ENCODE results near the gene G3BP2.
"Not testable (repeated sequence)": the region's sequence is repeated elsewhere in the genome, so short reads cannot be mapped to it uniquely, and the experiment has no call there.

The G3BP2 gene

GRCh38 chr4:75668596-75668995 is 4.6 kb downstream of the G3BP2 start:
- no peak overlapping the region for H3K4me3 ChIP-seq (ENCODE audit: low read length)
- no peaks in the 10 kb centered on the region for H3K36me3 ChIP-seq (replicated peaks; ENCODE audit: insufficient read depth, low read length)
- no peaks in the 10 kb centered on the region for H3K9me2 ChIP-seq (replicated peaks; ENCODE audit: insufficient read depth, low read length)
- TF ChIP-seq EZH2phosphoT487 (IDR thresholded peaks at IDR 0.05; ENCODE audit: low read length) (no peak), EZH2 (optimal IDR thresholded peaks at IDR 0.05; ENCODE audit: low read depth, low read length) (no peak)
- TF ChIP-seq, protein P1, sequence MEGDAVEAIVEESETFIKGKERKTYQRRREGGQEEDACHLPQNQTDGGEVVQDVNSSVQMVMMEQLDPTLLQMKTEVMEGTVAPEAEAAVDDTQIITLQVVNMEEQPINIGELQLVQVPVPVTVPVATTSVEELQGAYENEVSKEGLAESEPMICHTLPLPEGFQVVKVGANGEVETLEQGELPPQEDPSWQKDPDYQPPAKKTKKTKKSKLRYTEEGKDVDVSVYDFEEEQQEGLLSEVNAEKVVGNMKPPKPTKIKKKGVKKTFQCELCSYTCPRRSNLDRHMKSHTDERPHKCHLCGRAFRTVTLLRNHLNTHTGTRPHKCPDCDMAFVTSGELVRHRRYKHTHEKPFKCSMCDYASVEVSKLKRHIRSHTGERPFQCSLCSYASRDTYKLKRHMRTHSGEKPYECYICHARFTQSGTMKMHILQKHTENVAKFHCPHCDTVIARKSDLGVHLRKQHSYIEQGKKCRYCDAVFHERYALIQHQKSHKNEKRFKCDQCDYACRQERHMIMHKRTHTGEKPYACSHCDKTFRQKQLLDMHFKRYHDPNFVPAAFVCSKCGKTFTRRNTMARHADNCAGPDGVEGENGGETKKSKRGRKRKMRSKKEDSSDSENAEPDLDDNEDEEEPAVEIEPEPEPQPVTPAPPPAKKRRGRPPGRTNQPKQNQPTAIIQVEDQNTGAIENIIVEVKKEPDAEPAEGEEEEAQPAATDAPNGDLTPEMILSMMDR (IDR thresholded peaks at IDR 0.05; ENCODE audit: low read length) = no peak
- H3F3A ChIP-seq (ENCODE audit: insufficient read depth, low read length) = peaks cover 10% of the 10 kb centered on the region
- H3K4me1 ChIP-seq (ENCODE audit: low read length) = peaks cover 16% of the 10 kb centered on the region
- H4K20me1 ChIP-seq (ENCODE audit: insufficient read depth, low read length) = peaks cover 55% of the 10 kb centered on the region
- peaks cover 96% of the 10 kb centered on the region for H3K79me2 ChIP-seq (ENCODE audit: low read length)
- no peak overlapping the region for H3K9ac ChIP-seq (ENCODE audit: low read length)
- no peaks in the 10 kb centered on the region for H3K9me3 ChIP-seq (replicated peaks; ENCODE audit: insufficient read depth, low read length)
- no peak overlapping the region for H3K27ac ChIP-seq (ENCODE audit: low read length)
- no peak overlapping the region for H3K4me2 ChIP-seq (ENCODE audit: low read depth, low read length)
- no peak overlapping the region for H2AFZ ChIP-seq (ENCODE audit: low read length)
- H3K27me3 ChIP-seq (replicated peaks; ENCODE audit: insufficient read depth, low read length) = no peaks in the 10 kb centered on the region
- DNase-seq = no peak

DNA sequence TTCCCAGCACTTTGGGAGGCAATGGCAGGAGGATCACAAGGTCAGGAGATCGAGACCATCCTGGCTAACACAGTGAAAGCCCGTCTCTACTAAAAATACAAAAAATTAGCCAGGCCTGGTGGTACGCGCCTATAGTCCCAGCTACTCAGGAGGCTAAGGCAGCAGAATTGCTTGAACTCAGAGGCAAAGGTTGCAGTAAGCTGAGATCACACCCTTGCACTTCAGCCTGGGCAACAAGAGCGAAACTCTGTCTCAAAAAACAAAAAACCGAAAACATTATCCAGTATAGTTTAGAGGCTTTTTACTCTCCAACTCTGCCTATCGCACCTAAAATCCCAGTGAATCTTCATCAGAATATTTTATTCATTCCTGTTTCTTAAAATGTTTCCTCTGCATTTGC is 5.6 kb downstream of the G3BP2 start:
- not testable (repeated sequence) for H2AFZ ChIP-seq (ENCODE audit: low read length); H3K27me3 ChIP-seq (replicated peaks; ENCODE audit: insufficient read depth, low read length); H3K9ac ChIP-seq (ENCODE audit: low read length); H3K27ac ChIP-seq (ENCODE audit: low read length); H3K4me3 ChIP-seq (ENCODE audit: low read length); H3F3A ChIP-seq (ENCODE audit: insufficient read depth, low read length); H3K4me2 ChIP-seq (ENCODE audit: low read depth, low read length); DNase-seq; H3K9me3 ChIP-seq (replicated peaks; ENCODE audit: insufficient read depth, low read length); H3K36me3 ChIP-seq (replicated peaks; ENCODE audit: insufficient read depth, low read length); H3K9me2 ChIP-seq (replicated peaks; ENCODE audit: insufficient read depth, low read length)
- H3K79me2 ChIP-seq (ENCODE audit: low read length) = peaks cover 100% of the 10 kb centered on the region
- peaks cover 16% of the 10 kb centered on the region for H3K4me1 ChIP-seq (ENCODE audit: low read length)
- H4K20me1 ChIP-seq (ENCODE audit: insufficient read depth, low read length) = peaks cover 61% of the 10 kb centered on the region

GRCh38 chr4:75666299-75666698 is 6.9 kb downstream of the G3BP2 start:
- H3K36me3 ChIP-seq (replicated peaks; ENCODE audit: insufficient read depth, low read length) = peaks cover 4% of the 10 kb centered on the region; the same call in 1 of the 2 replicates
- H3K4me3 ChIP-seq (ENCODE audit: low read length) = no peak overlapping the region
- no peak overlapping the region for H2AFZ ChIP-seq (ENCODE audit: low read length)
- no peak overlapping the region for H3K9ac ChIP-seq (ENCODE audit: low read length)
- H3K79me2 ChIP-seq (ENCODE audit: low read length) = peaks cover 100% of the 10 kb centered on the region
- H3K4me2 ChIP-seq (ENCODE audit: low read depth, low read length) = no peak overlapping the region
- no peaks in the 10 kb centered on the region for H3K27me3 ChIP-seq (replicated peaks; ENCODE audit: insufficient read depth, low read length)
- H3K9me3 ChIP-seq (replicated peaks; ENCODE audit: insufficient read depth, low read length) = no peaks in the 10 kb centered on the region
- no peak for DNase-seq
- no peaks in the 10 kb centered on the region for H3F3A ChIP-seq (ENCODE audit: insufficient read depth, low read length)
- H3K4me1 ChIP-seq (ENCODE audit: low read length) = peaks cover 10% of the 10 kb centered on the region
- H3K27ac ChIP-seq (ENCODE audit: low read length) = no peak overlapping the region
- no peaks in the 10 kb centered on the region for H3K9me2 ChIP-seq (replicated peaks; ENCODE audit: insufficient read depth, low read length)
- no peak for TF ChIP-seq EZH2phosphoT487 (IDR thresholded peaks at IDR 0.05; ENCODE audit: low read length)
- no peak for TF ChIP-seq EZH2 (optimal IDR thresholded peaks at IDR 0.05; ENCODE audit: low read depth, low read length)
- TF ChIP-seq, protein P1 (IDR thresholded peaks at IDR 0.05; ENCODE audit: low read length) = no peak
- H4K20me1 ChIP-seq (ENCODE audit: insufficient read depth, low read length) = peaks cover 58% of the 10 kb centered on the region

GRCh38 chr4:75664604-75665003 is 8.6 kb downstream of the G3BP2 start:
- H3K9me3 ChIP-seq (replicated peaks; ENCODE audit: insufficient read depth, low read length); H3K36me3 ChIP-seq (replicated peaks; ENCODE audit: insufficient read depth, low read length); H3K9ac ChIP-seq (ENCODE audit: low read length); H3K27ac ChIP-seq (ENCODE audit: low read length); H2AFZ ChIP-seq (ENCODE audit: low read length); H3K4me3 ChIP-seq (ENCODE audit: low read length); H3K4me2 ChIP-seq (ENCODE audit: low read depth, low read length); H3K27me3 ChIP-seq (replicated peaks; ENCODE audit: insufficient read depth, low read length); H3K4me1 ChIP-seq (ENCODE audit: low read length); DNase-seq; H3F3A ChIP-seq (ENCODE audit: insufficient read depth, low read length); H3K9me2 ChIP-seq (replicated peaks; ENCODE audit: insufficient read depth, low read length): not testable (repeated sequence)
- H3K79me2 ChIP-seq (ENCODE audit: low read length) = peaks cover 100% of the 10 kb centered on the region
- peaks cover 44% of the 10 kb centered on the region; the same call in 1 of the 2 replicates for H4K20me1 ChIP-seq (ENCODE audit: insufficient read depth, low read length)
